SH-SY5Y (cell line): Measurements from ENCODE around the gene SOCS6.

Experiments
- GATA2 ChIP-seq: IDR thresholded peaks from 2 replicates; pipeline ENCODE4 v1.6.1; 2011; ENCODE audit warnings: mild to moderate bottlenecking, low read depth, low read length
- GATA3 ChIP-seq: IDR thresholded peaks from 2 replicates; pipeline ENCODE4 v1.6.1; 2011; ENCODE audit warnings: low read depth, mild to moderate bottlenecking, low read length, moderate library complexity

SOCS6 gene, protein sequence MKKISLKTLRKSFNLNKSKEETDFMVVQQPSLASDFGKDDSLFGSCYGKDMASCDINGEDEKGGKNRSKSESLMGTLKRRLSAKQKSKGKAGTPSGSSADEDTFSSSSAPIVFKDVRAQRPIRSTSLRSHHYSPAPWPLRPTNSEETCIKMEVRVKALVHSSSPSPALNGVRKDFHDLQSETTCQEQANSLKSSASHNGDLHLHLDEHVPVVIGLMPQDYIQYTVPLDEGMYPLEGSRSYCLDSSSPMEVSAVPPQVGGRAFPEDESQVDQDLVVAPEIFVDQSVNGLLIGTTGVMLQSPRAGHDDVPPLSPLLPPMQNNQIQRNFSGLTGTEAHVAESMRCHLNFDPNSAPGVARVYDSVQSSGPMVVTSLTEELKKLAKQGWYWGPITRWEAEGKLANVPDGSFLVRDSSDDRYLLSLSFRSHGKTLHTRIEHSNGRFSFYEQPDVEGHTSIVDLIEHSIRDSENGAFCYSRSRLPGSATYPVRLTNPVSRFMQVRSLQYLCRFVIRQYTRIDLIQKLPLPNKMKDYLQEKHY

DNA sequence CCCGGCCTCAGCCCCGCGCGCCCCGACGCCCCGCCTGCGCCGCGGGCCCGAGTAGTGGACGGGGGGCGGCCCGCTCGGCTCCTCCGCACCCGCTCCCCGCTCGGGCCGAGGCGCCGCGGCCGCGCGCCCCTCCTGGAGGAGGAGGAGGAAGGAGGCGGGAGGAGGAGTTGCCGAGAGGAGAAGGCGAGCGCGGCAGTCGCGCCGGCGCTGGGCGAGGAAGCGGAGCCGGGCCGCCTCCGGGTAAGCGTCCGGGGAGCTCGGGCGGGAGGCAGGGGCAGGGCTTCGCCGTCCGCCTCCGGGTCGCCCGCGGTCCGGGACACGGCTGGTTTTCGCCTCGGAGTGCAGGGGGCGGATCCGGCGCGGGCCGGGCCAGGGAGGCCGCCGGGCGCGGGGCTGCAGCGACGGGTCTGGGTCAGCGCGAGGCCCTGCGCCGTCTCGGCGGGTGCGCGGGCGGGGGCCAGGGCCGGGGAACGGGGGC, at the start of gene SOCS6:
Gene SOCS6 (plus strand): TSS at position 195 of the 478 bp plus-strand sequence. CDS start 35,624 bp downstream, outside the sequence.
- no peak for TF ChIP-seq GATA2
- no peak for TF ChIP-seq GATA3

- TF ChIP-seq GATA3 (no peak), GATA2 (no peak)
These were observed 45.5 kb upstream of the SOCS6 start for GRCh38 chr18:70243131-70243929.

GRCh38 chr18:70246061-70246466, 42.8 kb upstream of the SOCS6 start:
- TF ChIP-seq GATA3, result no peak
- TF ChIP-seq GATA2, result no peak

GRCh38 chr18:70249118-70249517, 39.7 kb upstream of the SOCS6 start:
- no peak for TF ChIP-seq GATA3
- TF ChIP-seq GATA2, result no peak

GRCh38 chr18:70250781-70251180, 38.1 kb upstream of the SOCS6 start:
- no peak for TF ChIP-seq GATA2
- no peak for TF ChIP-seq GATA3

DNA sequence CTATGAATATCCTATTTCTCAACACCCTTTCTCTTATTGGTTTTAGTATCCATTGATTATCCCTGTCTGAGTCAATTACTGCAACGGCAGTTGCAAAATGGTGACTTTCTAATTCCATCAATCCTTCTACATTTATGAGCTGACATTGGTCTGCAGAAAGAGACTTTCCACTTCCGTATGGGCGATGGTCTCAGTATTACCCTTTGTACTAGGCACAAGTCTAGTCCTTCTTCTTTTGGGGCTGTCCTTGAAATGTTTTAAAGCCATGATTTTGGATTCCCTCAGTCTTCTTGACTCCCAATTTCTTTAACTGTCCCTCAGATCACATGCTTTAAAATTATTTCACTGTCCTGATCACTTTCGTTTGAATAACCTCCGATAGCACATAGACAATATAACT, 32.7 kb upstream of the SOCS6 start:
- TF ChIP-seq GATA2 (no peak), GATA3 (no peak)

- TF ChIP-seq GATA3 (no peak), GATA2 (no peak)
These were observed 31.9 kb upstream of the SOCS6 start for GRCh38 chr18:70256994-70257393.

- no peak for TF ChIP-seq GATA2
- no peak for TF ChIP-seq GATA3
These were observed 30.6 kb upstream of the SOCS6 start for GRCh38 chr18:70258243-70258642.

DNA sequence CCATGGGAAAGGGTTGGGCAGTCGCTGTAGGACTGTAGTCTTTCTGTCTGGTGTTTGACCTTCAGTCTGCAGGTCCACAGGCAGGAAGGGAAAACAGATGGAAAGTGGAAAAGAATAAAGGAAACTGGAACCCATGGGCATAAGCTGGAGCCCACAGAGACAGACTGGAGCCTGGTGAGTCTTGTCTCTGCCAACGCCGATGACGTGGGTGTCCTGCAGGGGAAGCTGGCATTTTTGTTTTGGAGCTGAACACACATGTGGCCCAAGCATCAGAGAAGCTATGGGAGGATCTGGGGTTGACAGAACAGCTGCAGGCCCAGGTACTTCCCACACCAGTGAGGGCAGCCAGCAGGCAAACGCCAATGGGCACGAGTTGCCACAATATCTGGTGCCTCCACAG, 28.2 kb upstream of the SOCS6 start:
- TF ChIP-seq GATA3, result no peak
- TF ChIP-seq GATA2, result no peak

DNA sequence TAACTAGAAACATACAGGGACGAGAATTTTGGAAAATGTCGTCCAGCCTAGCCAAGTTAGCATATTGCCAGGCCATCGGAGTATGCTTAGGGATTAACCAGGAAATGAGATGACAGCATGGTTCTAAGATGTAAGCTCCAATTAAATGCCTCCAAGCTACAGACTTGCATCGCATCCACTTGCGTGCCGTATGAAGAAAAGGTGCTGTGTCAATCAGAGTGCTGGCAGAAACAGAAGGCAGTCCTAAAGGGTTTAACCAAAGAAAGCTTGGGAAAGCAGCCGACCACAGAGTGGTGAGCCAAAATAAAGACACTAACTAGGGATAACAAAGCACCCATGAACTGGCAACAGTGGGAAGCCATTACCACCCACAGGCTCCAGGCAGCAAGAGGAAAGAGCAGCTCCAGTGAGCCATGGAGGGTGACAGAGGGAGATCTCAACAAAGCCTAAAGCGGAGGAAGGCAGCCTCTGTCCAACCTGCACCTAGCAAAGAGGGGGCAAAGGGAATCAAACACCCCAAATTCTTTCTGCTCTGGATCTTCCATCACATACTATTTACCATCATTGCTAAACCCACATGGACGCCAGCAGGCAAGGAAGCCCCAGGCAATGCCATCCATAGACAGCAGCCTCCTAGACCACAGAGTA, 27.6 kb upstream of the SOCS6 start:
- TF ChIP-seq GATA3 (no peak), GATA2 (no peak)

GRCh38 chr18:70263336-70263735, 25.5 kb upstream of the SOCS6 start:
- TF ChIP-seq GATA2 (no peak), GATA3 (no peak)

DNA sequence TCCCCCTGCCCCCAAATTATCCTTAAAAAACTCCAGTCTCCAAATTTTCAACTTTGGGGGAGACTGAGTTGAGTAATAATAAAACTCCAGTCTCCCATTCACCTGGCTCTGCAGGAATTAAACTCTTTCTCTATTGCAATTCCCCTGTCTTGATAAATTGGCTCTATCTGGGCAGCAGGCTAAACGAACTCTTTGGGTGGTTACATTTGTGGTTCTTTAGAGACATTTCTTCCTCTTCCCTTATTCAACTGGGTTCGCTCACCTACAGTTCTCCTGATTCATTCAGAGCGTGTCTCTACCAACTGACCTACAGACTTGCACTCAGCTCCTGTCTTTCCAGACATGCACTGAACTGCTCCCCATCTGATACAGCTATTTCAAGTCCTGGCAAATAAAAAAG, 17.1 kb upstream of the SOCS6 start:
- no peak for TF ChIP-seq GATA2
- TF ChIP-seq GATA3, result no peak

DNA sequence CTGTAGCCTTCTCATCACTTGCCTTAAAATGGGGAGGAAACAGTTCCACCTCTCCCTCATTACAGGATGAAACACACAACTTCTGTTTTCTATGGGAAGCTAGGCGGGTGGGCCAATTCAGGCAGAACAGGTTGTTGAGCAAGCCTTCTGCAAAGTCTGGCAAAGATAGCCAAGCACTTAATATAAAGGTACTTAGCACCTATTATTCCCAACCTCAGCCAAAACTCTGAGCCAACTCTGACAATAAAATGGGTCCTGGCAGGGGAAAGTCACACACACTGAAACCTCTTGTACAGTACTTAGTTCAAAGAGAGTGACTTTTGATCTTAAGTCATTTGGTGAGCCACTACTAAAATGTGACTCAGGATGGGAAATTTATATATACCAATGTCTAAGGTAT, 15.8 kb upstream of the SOCS6 start:
- TF ChIP-seq GATA2 (no peak), GATA3 (no peak)
